CD4-positive, alpha-beta T cell (primary cell): ENCODE measurements around the gene IQCB1. TPM values are rescaled to one million over a fixed set of nuclear protein-coding genes. Genes with fewer than 3 reads are reported as not detected.

Experiments
- ATAC-seq: fragments of 200-7000 bp; cut with Tn5 transposase; one replicate; pipeline ENCODE4 v1.10.0; 2022; ENCODE audit warnings: mild to moderate bottlenecking; ENCODE audit not compliant: poor library complexity
- CTCF ChIA-PET: fragments of 350-600 bp; sonication (Branson Sonifier 250); formaldehyde crosslinking; loops from one replicate; lab custom pipeline; 2021; ENCODE audit warnings: antibody characterized with exemption, inconsistent platforms; lab: Charles Lee
- POLR2A ChIA-PET: fragments of 350-600 bp; sonication (Branson Sonifier 250); formaldehyde crosslinking; loops from one replicate; lab custom pipeline; 2021; ENCODE audit warnings: antibody characterized with exemption, inconsistent platforms; lab: Charles Lee
- DNase-seq, 14 experiments: peaks; one replicate each; pipeline ENCODE4 v3.0.0-alpha.2; 2013 to 2020; ENCODE audit warnings: mixed read lengths in 2 of 14
- H3K27ac ChIP-seq, 2 donors: one replicate each; pipeline versions ENCODE4 v1.5.1 to v1.7.0; 2013; ENCODE audit warnings: low read length in 2 of 2, low read depth in 1 of 2, mild to moderate bottlenecking in 1 of 2
- H3K27me3 ChIP-seq, 2 experiments: 1 replicate in 1 of 2; 2 replicates in 1 of 2; pipeline versions ENCODE4 v1.6.1 to v1.7.0; 2013; ENCODE audit warnings: low read length in 2 of 2, control low read depth in 1 of 2, mild to moderate bottlenecking in 1 of 2, moderate library complexity in 1 of 2; ENCODE audit not compliant: insufficient read depth in 2 of 2, control insufficient read depth in 1 of 2
- H3K36me3 ChIP-seq: one replicate; pipeline ENCODE4 v1.6.1; 2013; ENCODE audit warnings: low read length, control low read depth; ENCODE audit not compliant: insufficient read depth
- H3K4me1 ChIP-seq: one replicate; pipeline ENCODE4 v1.6.1; 2013; ENCODE audit warnings: low read length, control low read depth; ENCODE audit not compliant: insufficient read depth
- H3K4me3 ChIP-seq: one replicate; pipeline ENCODE4 v1.5.1; 2013; ENCODE audit warnings: mild to moderate bottlenecking, low read length, moderate library complexity
- H3K9me3 ChIP-seq, 2 experiments: 1 replicate in 1 of 2; 2 replicates in 1 of 2; pipeline versions ENCODE4 v1.6.1 to v1.7.0; 2013; ENCODE audit warnings: low read length in 2 of 2, mild to moderate bottlenecking in 2 of 2, control low read depth in 1 of 2, moderate library complexity in 1 of 2; ENCODE audit not compliant: control insufficient read depth in 1 of 2, insufficient read depth in 1 of 2
- H3K27ac Mint-ChIP-seq: one replicate; pipeline ENCODE4 v1.8.0; 2020; ENCODE audit warnings: mixed read lengths
- H3K27me3 Mint-ChIP-seq: one replicate; pipeline ENCODE4 v1.8.0; 2021; ENCODE audit warnings: mixed read lengths
- H3K36me3 Mint-ChIP-seq: one replicate; pipeline ENCODE4 v1.8.0; 2021; ENCODE audit warnings: low read depth, mixed read lengths
- H3K4me1 Mint-ChIP-seq: one replicate; pipeline ENCODE4 v1.8.0; 2021; ENCODE audit warnings: low read depth, mixed read lengths
- H3K4me3 Mint-ChIP-seq: one replicate; pipeline ENCODE4 v1.8.0; 2020; ENCODE audit warnings: mild to moderate bottlenecking, mixed read lengths
- H3K9me3 Mint-ChIP-seq: one replicate; pipeline ENCODE4 v1.8.0; 2020; ENCODE audit warnings: mixed read lengths
- intact Hi-C, 2 experiments: fragments of 100-400 bp; cut with DNase I in 1 of 2; cut with micrococcal nuclease in 1 of 2; formaldehyde crosslinking; loops; one replicate each; pipeline versions ENCODE4 v1.15.1 to v1.9.0; 2023 to 2025; cut with DNase I, micrococcal nuclease
- total RNA-seq, 174 experiments: library from RNA in 2 of 174; stranded (reverse) in 2 of 174; gene quantifications; one replicate each; pipeline ENCODE4 v1.2.3 and lab custom pipeline; 2021 to 2026
- TF ChIP-seq, protein P1 (sequence below): fragments of 200-600 bp; IDR thresholded peaks from one replicate; pipeline ENCODE4 v1.8.0; 2022; ENCODE audit warnings: antibody characterized with exemption, mild to moderate bottlenecking

Gene IQCB1
- total RNA-seq, 2 experiments from 2014 or later = 39.6 to 41.3 TPM

DNA sequence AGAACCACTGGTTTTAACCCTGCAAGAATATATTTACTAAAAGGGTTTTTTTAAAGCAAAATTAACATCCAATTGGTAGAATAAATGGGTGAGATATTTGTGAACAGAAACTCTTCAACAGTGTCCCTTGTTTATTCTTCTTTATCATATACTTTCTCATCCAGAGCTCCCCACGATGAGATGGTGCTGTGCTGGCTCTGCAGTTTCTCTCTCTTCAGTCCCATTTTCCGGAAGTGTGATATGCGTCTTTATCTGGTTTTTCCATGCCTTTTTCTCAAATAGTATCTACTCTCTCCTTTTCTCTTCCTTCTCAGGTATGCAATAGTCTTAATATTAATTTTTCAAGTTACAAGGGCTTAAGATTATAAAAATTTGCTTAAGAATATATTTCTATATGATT is 1.6 kb upstream of the IQCB1 start:
- Mint-ChIP-seq H3K9me3 (no peaks in the 10 kb centered on the region), H3K27me3 (no peaks in the 10 kb centered on the region), H3K27ac (peak overlapping the region; percentile 79), H3K4me3 (peak overlapping the region; percentile 92), H3K36me3 (peaks cover 35% of the 10 kb centered on the region), H3K4me1 (peaks cover 52% of the 10 kb centered on the region)
- intact Hi-C loops = loop anchor here (5.0 to 10.0 kb wide), 11 partner anchors 92 to 1746 kb away; partner anchors contain the start of genes FAM162A (in 1 of the 2), GOLGB1 (in 1 of the 2), GTF2E1 (in 1 of the 2) and KPNA1 (in 1 of the 2)
- DNase-seq = peak in 1 of 14 experiments; percentile 9
- POLR2A ChIA-PET = no interaction called here
- TF ChIP-seq, protein P1, sequence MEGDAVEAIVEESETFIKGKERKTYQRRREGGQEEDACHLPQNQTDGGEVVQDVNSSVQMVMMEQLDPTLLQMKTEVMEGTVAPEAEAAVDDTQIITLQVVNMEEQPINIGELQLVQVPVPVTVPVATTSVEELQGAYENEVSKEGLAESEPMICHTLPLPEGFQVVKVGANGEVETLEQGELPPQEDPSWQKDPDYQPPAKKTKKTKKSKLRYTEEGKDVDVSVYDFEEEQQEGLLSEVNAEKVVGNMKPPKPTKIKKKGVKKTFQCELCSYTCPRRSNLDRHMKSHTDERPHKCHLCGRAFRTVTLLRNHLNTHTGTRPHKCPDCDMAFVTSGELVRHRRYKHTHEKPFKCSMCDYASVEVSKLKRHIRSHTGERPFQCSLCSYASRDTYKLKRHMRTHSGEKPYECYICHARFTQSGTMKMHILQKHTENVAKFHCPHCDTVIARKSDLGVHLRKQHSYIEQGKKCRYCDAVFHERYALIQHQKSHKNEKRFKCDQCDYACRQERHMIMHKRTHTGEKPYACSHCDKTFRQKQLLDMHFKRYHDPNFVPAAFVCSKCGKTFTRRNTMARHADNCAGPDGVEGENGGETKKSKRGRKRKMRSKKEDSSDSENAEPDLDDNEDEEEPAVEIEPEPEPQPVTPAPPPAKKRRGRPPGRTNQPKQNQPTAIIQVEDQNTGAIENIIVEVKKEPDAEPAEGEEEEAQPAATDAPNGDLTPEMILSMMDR = no peak
- Histone ChIP-seq H3K4me3 (peak overlapping the region; percentile 3), H3K4me1 (peaks cover 17% of the 10 kb centered on the region), H3K9me3 (no peaks in the 10 kb centered on the region), H3K27ac (no peak overlapping the region), H3K27me3 (no peaks in the 10 kb centered on the region), H3K36me3 (peaks cover 17% of the 10 kb centered on the region)
- no peak for ATAC-seq
- CTCF ChIA-PET = no interaction called here

DNA sequence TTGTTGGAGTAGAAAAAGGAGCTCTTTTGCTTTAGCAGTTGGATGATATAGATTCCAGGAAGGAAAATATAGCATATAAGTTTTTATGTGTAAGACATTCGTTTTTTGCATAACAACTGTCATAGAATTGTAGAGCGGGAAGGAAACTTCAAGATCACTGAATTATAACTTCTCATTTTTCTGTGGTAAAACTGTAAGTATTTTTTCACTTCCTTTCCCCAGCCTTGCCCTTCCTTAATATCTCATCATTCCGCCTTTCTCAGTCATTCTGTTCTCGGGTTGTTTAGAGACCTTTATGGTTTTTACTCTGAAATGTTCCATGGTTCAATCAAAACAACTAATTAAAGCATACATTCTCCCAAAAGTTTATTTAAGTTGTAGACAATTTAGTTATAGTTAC is 1.2 kb upstream of the IQCB1 start:
- peaks cover 21% of the 10 kb centered on the region for H3K36me3 ChIP-seq
- Mint-ChIP-seq H3K36me3 (peaks cover 38% of the 10 kb centered on the region), H3K4me1 (peaks cover 55% of the 10 kb centered on the region), H3K9me3 (no peaks in the 10 kb centered on the region), H3K27me3 (no peaks in the 10 kb centered on the region), H3K27ac (peak overlapping the region; percentile 79), H3K4me3 (peak overlapping the region; percentile 92)
- intact Hi-C loops = loop anchor here (5.0 to 10.0 kb wide), 11 partner anchors 91 to 1746 kb away; partner anchors contain the start of genes FAM162A (in 1 of the 2), GOLGB1 (in 1 of the 2), GTF2E1 (in 1 of the 2) and KPNA1 (in 1 of the 2)
- ChIA-PET CTCF (no interaction called here), POLR2A (interaction anchor here (1.5 kb wide), 1 partner anchor 175 kb away, joined by 7 read pairs; the partner anchor contains the start of gene HCLS1)
- no peaks in the 10 kb centered on the region for H3K27me3 ChIP-seq
- peaks cover 21% of the 10 kb centered on the region for H3K4me1 ChIP-seq
- H3K27ac ChIP-seq = no peak overlapping the region
- no peaks in the 10 kb centered on the region for H3K9me3 ChIP-seq
- peak overlapping the region; percentile 70 for H3K4me3 ChIP-seq
- DNase-seq = peak in 2 of 14 experiments; percentile 10 to 11
- TF ChIP-seq, protein P1 = no peak
- ATAC-seq = no peak

DNA sequence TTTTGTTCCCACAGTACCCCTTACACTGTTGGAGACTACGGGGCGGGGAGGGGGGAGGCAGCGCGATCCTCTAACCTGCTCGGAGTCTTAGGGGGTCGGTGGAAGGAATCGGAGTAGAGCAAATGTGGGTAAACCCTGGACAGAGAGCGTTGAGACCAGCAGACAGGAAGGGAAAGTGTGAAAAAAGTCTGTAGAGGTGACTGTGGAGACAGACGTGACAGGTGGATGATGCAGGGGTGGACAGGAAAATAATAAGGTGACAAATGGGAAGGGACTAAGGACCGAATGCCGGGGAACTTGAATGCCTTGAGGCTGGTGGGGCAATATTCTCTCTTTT is 573 bp upstream of the IQCB1 start:
- H3K27me3 Mint-ChIP-seq = no peaks in the 10 kb centered on the region
- H3K27ac Mint-ChIP-seq = peak overlapping the region; percentile 79
- Histone ChIP-seq H3K4me1 (peaks cover 25% of the 10 kb centered on the region), H3K9me3 (no peaks in the 10 kb centered on the region), H3K36me3 (peaks cover 21% of the 10 kb centered on the region), H3K4me3 (peak overlapping the region; percentile 70), H3K27ac (peak overlapping the region; percentile 59 to 69), H3K27me3 (no peaks in the 10 kb centered on the region)
- peaks cover 44% of the 10 kb centered on the region for H3K36me3 Mint-ChIP-seq
- TF ChIP-seq, protein P1 = no peak
- ChIA-PET CTCF (interaction anchor here (1.2 kb wide), 1 partner anchor 108 kb away, joined by 3 read pairs; no protein-coding TSS in a partner anchor), POLR2A (interaction anchor here (0.7 to 1.5 kb wide), 11 partner anchors 8 to 1740 kb away, joined by 3 to 9 read pairs (median 4); partner anchors contain the start of genes FAM162A, GOLGB1 and HCLS1)
- no peaks in the 10 kb centered on the region for H3K9me3 Mint-ChIP-seq
- DNase-seq (peak in 1 of 14 experiments; percentile 58), ATAC-seq (no peak)
- peaks cover 60% of the 10 kb centered on the region for H3K4me1 Mint-ChIP-seq
- intact Hi-C loops = loop anchor here (2.0 to 10.0 kb wide), 15 partner anchors 87 to 1747 kb away; partner anchors contain the start of genes GOLGB1 (in 2 of the 2), FAM162A (in 1 of the 2), GTF2E1 (in 1 of the 2) and HCLS1 (in 1 of the 2)
- H3K4me3 Mint-ChIP-seq = peak overlapping the region; percentile 92
